ENCODE measurements around the gene RSPH6A. TPM values are rescaled to one million over a fixed set of nuclear protein-coding genes. Genes with fewer than 3 reads are reported as not detected.

Gene RSPH6A
- polyA plus RNA-seq, 4 donors, result 0.01 to 0.07 TPM; not detected in 2

DNA sequence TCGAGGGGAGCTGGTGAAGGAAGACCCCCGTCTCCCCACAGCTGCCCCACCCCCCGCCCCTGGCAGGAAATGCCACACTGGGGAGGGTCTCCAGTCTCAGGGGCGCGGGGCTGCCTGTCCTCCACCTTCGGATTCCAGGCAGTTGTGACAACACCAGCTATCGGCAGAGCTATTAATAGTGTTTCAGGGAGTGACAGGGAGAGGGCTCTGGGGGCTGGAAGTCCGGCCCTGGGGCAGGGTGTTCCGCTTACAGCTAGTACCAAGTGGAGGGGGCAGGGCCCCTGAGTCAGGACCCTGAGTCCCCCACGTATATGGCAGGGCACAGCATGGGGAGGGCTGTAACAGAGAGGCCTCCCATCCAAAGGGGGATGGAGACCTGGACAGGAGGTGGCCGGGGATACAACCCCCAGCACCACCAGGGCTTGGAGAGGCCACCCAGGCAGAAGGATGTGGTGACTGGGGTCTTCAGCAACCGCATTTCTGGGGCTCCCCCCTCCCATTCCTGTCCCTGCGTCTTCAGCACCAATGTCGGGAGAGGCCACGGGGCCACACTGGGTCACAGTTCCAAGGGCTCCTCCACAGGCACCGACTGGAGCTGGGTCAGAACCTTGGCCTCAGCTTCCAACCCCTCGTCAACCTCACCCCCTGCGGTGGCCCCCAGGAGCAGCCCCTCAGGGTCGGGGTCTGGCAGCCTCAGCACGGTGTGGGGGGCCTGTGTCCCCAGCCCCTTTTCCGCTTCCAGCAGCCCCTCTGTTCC lies 50.0 kb downstream of the RSPH6A start:
- H3K27ac ChIP-seq (ENCODE audit: low read depth in 1 of 3, low read length in 2 of 3), result no peak overlapping the region
- H3K36me3 ChIP-seq (ENCODE audit: control insufficient read depth in 3 of 3, insufficient read depth in 2 of 3, low read depth in 1 of 3, low read length in 3 of 3), result peaks cover 0 to 12% (median 0%) of the 10 kb centered on the region in 3 donors
- WGBS, 3 donors, result 57 to 71% (median 61%) methylated on average over 21 of the region's 21 CpGs
- H3K27me3 ChIP-seq (ENCODE audit: control insufficient read depth in 3 of 3, insufficient read depth in 3 of 3, low read length in 3 of 3), result peaks cover 0 to 14% (median 2%) of the 10 kb centered on the region in 3 donors
- no peaks in the 10 kb centered on the region for H3K9me3 ChIP-seq (ENCODE audit: control insufficient read depth in 2 of 2, insufficient read depth in 1 of 2, low read depth in 1 of 2, low read length in 1 of 2)
- H3K4me1 ChIP-seq (ENCODE audit: control insufficient read depth in 3 of 3, insufficient read depth in 2 of 3, low read depth in 1 of 3, low read length in 2 of 3), result peaks cover 0 to 32% (median 0%) of the 10 kb centered on the region in 3 donors
- H3K4me3 ChIP-seq (ENCODE audit: low read depth in 1 of 3, low read length in 3 of 3), result no peak overlapping the region
- no peak for DNase-seq
- no peak for FAIRE-seq

GRCh38 chr19:45764475-45764874 lies 50.6 kb downstream of the RSPH6A start:
- 54 to 64% (median 60%) methylated on average over 6 of the region's 6 CpGs for WGBS, 3 donors

DNA sequence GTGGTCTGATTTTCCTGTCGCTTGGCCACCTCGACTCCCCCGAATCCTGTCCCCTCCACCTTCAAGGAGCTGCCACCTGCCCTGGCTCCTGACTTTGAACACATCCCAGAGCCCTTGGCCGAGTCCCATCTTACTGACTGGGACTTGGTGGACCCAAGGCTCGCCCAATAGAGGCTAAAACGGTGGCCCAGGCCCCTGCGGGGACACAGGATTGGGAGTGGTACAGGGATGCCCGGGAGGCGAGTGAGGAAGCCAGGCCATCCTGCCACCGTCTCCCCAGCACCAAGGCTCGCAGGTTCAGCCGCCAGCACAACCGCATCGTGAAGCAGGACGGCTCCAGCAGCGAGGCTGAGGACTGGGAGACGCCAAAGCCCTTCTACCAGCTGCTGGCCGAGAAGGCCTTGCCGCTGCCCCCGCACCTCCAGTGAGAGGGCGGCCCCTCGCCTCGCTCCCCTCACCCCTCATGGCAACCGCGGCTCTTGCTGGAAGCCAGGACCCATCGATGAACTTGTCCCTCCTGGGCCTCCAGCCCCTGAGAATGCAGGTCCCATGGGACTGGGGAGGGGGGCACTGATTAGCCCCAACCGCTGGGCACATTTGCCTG lies 51.3 kb downstream of the RSPH6A start:
- H3K36me3 ChIP-seq (ENCODE audit: control insufficient read depth in 3 of 3, insufficient read depth in 2 of 3, low read depth in 1 of 3, low read length in 3 of 3), result peaks cover 0 to 12% (median 0%) of the 10 kb centered on the region in 3 donors
- DNase-seq, result no peak
- no peaks in the 10 kb centered on the region for H3K9me3 ChIP-seq (ENCODE audit: control insufficient read depth in 2 of 2, insufficient read depth in 1 of 2, low read depth in 1 of 2, low read length in 1 of 2)
- peaks cover 0 to 28% (median 0%) of the 10 kb centered on the region in 3 donors for H3K4me1 ChIP-seq (ENCODE audit: control insufficient read depth in 3 of 3, insufficient read depth in 2 of 3, low read depth in 1 of 3, low read length in 2 of 3)
- WGBS, 3 donors, result 48 to 54% (median 50%) methylated on average over 24 to 27 of the region's 27 CpGs
- no peak for FAIRE-seq
- peaks cover 0 to 14% (median 2%) of the 10 kb centered on the region in 3 donors for H3K27me3 ChIP-seq (ENCODE audit: control insufficient read depth in 3 of 3, insufficient read depth in 3 of 3, low read length in 3 of 3)
- H3K4me3 ChIP-seq (ENCODE audit: low read depth in 1 of 3, low read length in 3 of 3), result no peak overlapping the region
- H3K27ac ChIP-seq (ENCODE audit: low read depth in 1 of 3, low read length in 2 of 3), result no peak overlapping the region

More at GRCh38 chr19:45764475-45764874, 50.6 kb downstream of the RSPH6A start:
- no peaks in the 10 kb centered on the region for H3K9me3 ChIP-seq (ENCODE audit: control insufficient read depth in 2 of 2, insufficient read depth in 1 of 2, low read depth in 1 of 2, low read length in 1 of 2)
- FAIRE-seq (no peak), DNase-seq (no peak)
- H3K4me3 ChIP-seq (ENCODE audit: low read depth in 1 of 3, low read length in 3 of 3), result no peak overlapping the region
- H3K27me3 ChIP-seq (ENCODE audit: control insufficient read depth in 3 of 3, insufficient read depth in 3 of 3, low read length in 3 of 3), result peaks cover 0 to 14% (median 2%) of the 10 kb centered on the region in 3 donors
- H3K4me1 ChIP-seq (ENCODE audit: control insufficient read depth in 3 of 3, insufficient read depth in 2 of 3, low read depth in 1 of 3, low read length in 2 of 3), result peaks cover 0 to 28% (median 0%) of the 10 kb centered on the region in 3 donors
- H3K27ac ChIP-seq (ENCODE audit: low read depth in 1 of 3, low read length in 2 of 3), result no peak overlapping the region
- peaks cover 0 to 12% (median 0%) of the 10 kb centered on the region in 3 donors for H3K36me3 ChIP-seq (ENCODE audit: control insufficient read depth in 3 of 3, insufficient read depth in 2 of 3, low read depth in 1 of 3, low read length in 3 of 3)

DNA sequence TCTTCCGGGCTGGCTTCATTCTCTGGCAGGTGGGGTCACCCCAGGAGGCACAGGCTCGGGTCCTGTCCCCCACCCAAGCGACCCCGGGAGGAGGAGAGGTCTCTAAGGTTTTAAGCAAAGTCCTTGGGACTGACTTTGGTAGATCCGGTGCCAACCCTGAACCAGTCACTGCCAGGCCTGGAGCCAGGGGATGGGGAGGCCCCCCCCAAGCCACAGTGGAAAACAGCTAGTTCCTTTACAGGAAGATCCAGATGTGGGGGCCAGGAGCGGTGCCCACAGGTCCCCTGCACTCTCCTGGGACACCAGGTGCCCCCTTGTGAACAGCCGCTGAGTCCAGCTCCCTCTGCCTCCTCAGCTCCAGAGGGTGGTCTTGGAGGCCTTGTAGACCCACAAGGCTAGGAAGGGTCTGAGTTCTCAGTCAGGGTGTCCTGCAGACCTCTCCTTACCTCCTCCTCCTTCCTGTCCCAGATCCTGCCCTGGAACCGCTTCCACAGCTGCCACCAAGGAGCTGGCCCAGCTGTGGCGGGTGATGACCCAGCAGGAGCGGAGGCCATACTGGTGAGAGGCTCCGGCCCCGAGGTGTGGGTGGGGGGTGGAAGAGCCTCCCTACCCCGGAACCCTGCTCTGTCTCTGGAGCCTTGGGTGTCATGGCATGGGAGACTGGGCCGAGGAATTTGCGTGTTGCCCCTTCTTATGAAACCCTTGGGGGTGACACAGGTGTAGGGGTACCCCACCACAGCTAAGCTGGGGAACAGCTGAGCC lies 52.1 kb downstream of the RSPH6A start:
- no peak for FAIRE-seq
- WGBS, 3 donors, result 79 to 89% (median 85%) methylated on average over 14 to 15 of the region's 15 CpGs
- Histone ChIP-seq H3K27me3 (ENCODE audit: control insufficient read depth in 3 of 3, insufficient read depth in 3 of 3, low read length in 3 of 3) (peaks cover 0 to 14% (median 2%) of the 10 kb centered on the region in 3 donors), H3K27ac (ENCODE audit: low read depth in 1 of 3, low read length in 2 of 3) (no peak overlapping the region), H3K36me3 (ENCODE audit: control insufficient read depth in 3 of 3, insufficient read depth in 2 of 3, low read depth in 1 of 3, low read length in 3 of 3) (peaks cover 0 to 12% (median 0%) of the 10 kb centered on the region in 3 donors), H3K9me3 (ENCODE audit: control insufficient read depth in 2 of 2, insufficient read depth in 1 of 2, low read depth in 1 of 2, low read length in 1 of 2) (no peaks in the 10 kb centered on the region), H3K4me1 (ENCODE audit: control insufficient read depth in 3 of 3, insufficient read depth in 2 of 3, low read depth in 1 of 3, low read length in 2 of 3) (peaks cover 0 to 28% (median 0%) of the 10 kb centered on the region in 3 donors), H3K4me3 (ENCODE audit: low read depth in 1 of 3, low read length in 3 of 3) (no peak overlapping the region)
- no peak for DNase-seq

DNA sequence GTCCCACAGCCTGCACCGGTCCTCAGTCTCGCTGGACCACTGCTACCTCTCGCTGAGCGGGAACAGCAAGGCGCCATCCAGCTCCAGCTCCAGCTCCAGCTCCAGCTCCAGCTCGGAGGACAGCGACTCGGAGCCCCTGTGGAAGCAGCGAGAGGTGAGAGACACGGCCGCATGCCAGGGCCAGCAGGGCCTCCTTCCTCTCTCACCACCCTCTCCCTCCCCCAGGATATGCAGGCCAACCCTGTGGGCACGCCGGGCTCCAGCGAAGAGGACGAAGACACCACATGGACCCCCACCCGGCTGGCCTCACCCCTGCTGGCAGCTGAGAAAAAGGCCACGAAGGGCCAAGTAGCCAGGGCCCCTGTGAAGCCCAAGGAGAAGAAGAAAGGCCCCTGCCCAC lies 53.4 kb downstream of the RSPH6A start:
- peaks cover 0 to 12% (median 0%) of the 10 kb centered on the region in 3 donors for H3K36me3 ChIP-seq (ENCODE audit: control insufficient read depth in 3 of 3, insufficient read depth in 2 of 3, low read depth in 1 of 3, low read length in 3 of 3)
- FAIRE-seq, result no peak
- no peak overlapping the region for H3K27ac ChIP-seq (ENCODE audit: low read depth in 1 of 3, low read length in 2 of 3)
- DNase-seq, result no peak
- H3K9me3 ChIP-seq (ENCODE audit: control insufficient read depth in 2 of 2, insufficient read depth in 1 of 2, low read depth in 1 of 2, low read length in 1 of 2), result peaks cover 0 to 3% of the 10 kb centered on the region in 2 donors
- H3K27me3 ChIP-seq (ENCODE audit: control insufficient read depth in 3 of 3, insufficient read depth in 3 of 3, low read length in 3 of 3), result peaks cover 0 to 8% (median 2%) of the 10 kb centered on the region in 3 donors
- H3K4me1 ChIP-seq (ENCODE audit: control insufficient read depth in 3 of 3, insufficient read depth in 2 of 3, low read depth in 1 of 3, low read length in 2 of 3), result peaks cover 0 to 18% (median 0%) of the 10 kb centered on the region in 3 donors
- no peak overlapping the region for H3K4me3 ChIP-seq (ENCODE audit: low read depth in 1 of 3, low read length in 3 of 3)
- 83 to 85% (median 84%) methylated on average over 13 to 17 of the region's 17 CpGs for WGBS, 3 donors

- Histone ChIP-seq H3K36me3 (ENCODE audit: control insufficient read depth in 3 of 3, insufficient read depth in 2 of 3, low read depth in 1 of 3, low read length in 3 of 3) (no peaks in the 10 kb centered on the region), H3K9me3 (ENCODE audit: control insufficient read depth in 2 of 2, insufficient read depth in 1 of 2, low read depth in 1 of 2, low read length in 1 of 2) (peaks cover 0 to 3% of the 10 kb centered on the region in 2 donors), H3K4me1 (ENCODE audit: control insufficient read depth in 3 of 3, insufficient read depth in 2 of 3, low read depth in 1 of 3, low read length in 2 of 3) (peaks cover 0 to 2% (median 0%) of the 10 kb centered on the region in 3 donors), H3K27me3 (ENCODE audit: control insufficient read depth in 3 of 3, insufficient read depth in 3 of 3, low read length in 3 of 3) (peaks cover 0 to 4% (median 2%) of the 10 kb centered on the region in 3 donors), H3K4me3 (ENCODE audit: low read depth in 1 of 3, low read length in 3 of 3) (no peak overlapping the region), H3K27ac (ENCODE audit: low read depth in 1 of 3, low read length in 2 of 3) (no peak overlapping the region)
- no peak for DNase-seq
- WGBS, 3 donors, result 81 to 85% (median 83%) methylated on average over 9 of the region's 9 CpGs
- no peak for FAIRE-seq
Observed at GRCh38 chr19:45758921-45759320, 56.2 kb downstream of the RSPH6A start.

- no peak for FAIRE-seq
- 75 to 82% (median 79%) methylated on average over 9 of the region's 9 CpGs for WGBS, 3 donors
- Histone ChIP-seq H3K9me3 (ENCODE audit: control insufficient read depth in 2 of 2, insufficient read depth in 1 of 2, low read depth in 1 of 2, low read length in 1 of 2) (peaks cover 0 to 3% of the 10 kb centered on the region in 2 donors), H3K27me3 (ENCODE audit: control insufficient read depth in 3 of 3, insufficient read depth in 3 of 3, low read length in 3 of 3) (no peaks in the 10 kb centered on the region), H3K4me1 (ENCODE audit: control insufficient read depth in 3 of 3, insufficient read depth in 2 of 3, low read depth in 1 of 3, low read length in 2 of 3) (no peaks in the 10 kb centered on the region), H3K27ac (ENCODE audit: low read depth in 1 of 3, low read length in 2 of 3) (no peak overlapping the region), H3K4me3 (ENCODE audit: low read depth in 1 of 3, low read length in 3 of 3) (no peak overlapping the region), H3K36me3 (ENCODE audit: control insufficient read depth in 3 of 3, insufficient read depth in 2 of 3, low read depth in 1 of 3, low read length in 3 of 3) (no peaks in the 10 kb centered on the region)
- no peak for DNase-seq
Observed at GRCh38 chr19:45757695-45758094, 57.4 kb downstream of the RSPH6A start.

DNA sequence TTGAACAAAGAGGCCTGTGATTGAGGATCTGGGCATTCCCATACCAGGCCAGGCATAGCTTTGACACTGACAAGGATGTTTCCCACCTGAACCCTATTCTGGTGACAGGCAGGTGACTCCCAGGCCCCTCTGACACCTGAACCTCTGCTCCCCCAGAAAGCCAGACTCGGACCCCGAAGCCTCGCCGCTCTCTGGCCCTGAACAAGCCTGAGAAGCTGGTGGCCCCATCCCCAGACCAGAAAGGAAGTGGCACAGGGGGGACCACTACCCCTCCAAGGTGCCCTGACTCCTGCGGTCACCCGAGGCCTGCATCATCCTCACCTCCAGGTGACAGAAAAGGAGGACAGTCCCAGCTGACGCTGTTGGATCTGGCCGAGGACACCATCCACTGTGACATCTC lies 60.8 kb downstream of the RSPH6A start:
- Histone ChIP-seq H3K4me1 (ENCODE audit: control insufficient read depth in 3 of 3, insufficient read depth in 2 of 3, low read depth in 1 of 3, low read length in 2 of 3) (no peaks in the 10 kb centered on the region), H3K27me3 (ENCODE audit: control insufficient read depth in 3 of 3, insufficient read depth in 3 of 3, low read length in 3 of 3) (no peaks in the 10 kb centered on the region), H3K4me3 (ENCODE audit: low read depth in 1 of 3, low read length in 3 of 3) (no peak overlapping the region), H3K9me3 (ENCODE audit: control insufficient read depth in 2 of 2, insufficient read depth in 1 of 2, low read depth in 1 of 2, low read length in 1 of 2) (peaks cover 0 to 3% of the 10 kb centered on the region in 2 donors), H3K36me3 (ENCODE audit: control insufficient read depth in 3 of 3, insufficient read depth in 2 of 3, low read depth in 1 of 3, low read length in 3 of 3) (no peaks in the 10 kb centered on the region), H3K27ac (ENCODE audit: low read depth in 1 of 3, low read length in 2 of 3) (no peak overlapping the region)
- WGBS, 3 donors, result 96 to 97% (median 96%) methylated on average over 8 of the region's 8 CpGs
- no peak for DNase-seq
- no peak for FAIRE-seq
